ENCODE measurements around the gene RPA3.

The RPA3 gene

GRCh38 chr7:7650682-7651206 is 67.7 kb downstream of the RPA3 start:
- Histone ChIP-seq H3K36me3 (no peaks in the 10 kb centered on the region), H3K4me3 (ENCODE audit: low read depth, low read length) (no peak overlapping the region), H3K27ac (no peak overlapping the region), H3K9me3 (ENCODE audit: severe bottlenecking) (no peaks in the 10 kb centered on the region), H3K27me3 (ENCODE audit: insufficient read depth, low read depth, severe bottlenecking) (no peaks in the 10 kb centered on the region)
- TF ChIP-seq CTCF (IDR thresholded peaks at IDR 0.05; ENCODE audit: low read depth, low read length), result no peak
- DNase-seq, result no peak

- no peaks in the 10 kb centered on the region for H3K9me3 ChIP-seq (ENCODE audit: severe bottlenecking)
- no peaks in the 10 kb centered on the region for H3K36me3 ChIP-seq
- DNase-seq, result no peak
- no peak for TF ChIP-seq CTCF (IDR thresholded peaks at IDR 0.05; ENCODE audit: low read depth, low read length)
- no peaks in the 10 kb centered on the region for H3K27me3 ChIP-seq (ENCODE audit: insufficient read depth, low read depth, severe bottlenecking)
- H3K4me3 ChIP-seq (ENCODE audit: low read depth, low read length), result no peak overlapping the region
- no peak overlapping the region for H3K27ac ChIP-seq
Measured at GRCh38 chr7:7647495-7648036, 70.8 kb downstream of the RPA3 start.

GRCh38 chr7:7642081-7642480 is 76.3 kb downstream of the RPA3 start:
- H3K27ac ChIP-seq, result no peak overlapping the region
- no peak for DNase-seq
- H3K4me3 ChIP-seq (ENCODE audit: low read depth, low read length), result no peak overlapping the region
- no peaks in the 10 kb centered on the region for H3K9me3 ChIP-seq (ENCODE audit: severe bottlenecking)
- no peak for TF ChIP-seq CTCF (IDR thresholded peaks at IDR 0.05; ENCODE audit: low read depth, low read length)
- peaks cover 12% of the 10 kb centered on the region for H3K36me3 ChIP-seq
- no peaks in the 10 kb centered on the region for H3K27me3 ChIP-seq (ENCODE audit: insufficient read depth, low read depth, severe bottlenecking)

GRCh38 chr7:7641129-7641663 is 77.2 kb downstream of the RPA3 start:
- Histone ChIP-seq H3K4me3 (ENCODE audit: low read depth, low read length) (peak overlapping the region; percentile 94), H3K27ac (peak overlapping the region; percentile 85), H3K27me3 (ENCODE audit: insufficient read depth, low read depth, severe bottlenecking) (no peaks in the 10 kb centered on the region), H3K9me3 (ENCODE audit: severe bottlenecking) (no peaks in the 10 kb centered on the region), H3K36me3 (peaks cover 20% of the 10 kb centered on the region)
- DNase-seq, result peak; percentile 17
- TF ChIP-seq CTCF (IDR thresholded peaks at IDR 0.05; ENCODE audit: low read depth, low read length), result no peak

- Histone ChIP-seq H3K27ac (peak within 1 kb of the TSS; percentile 88), H3K27me3 (ENCODE audit: insufficient read depth, low read depth, severe bottlenecking) (no peaks in the 10 kb centered on the region), H3K36me3 (peaks cover 25% of the 10 kb centered on the region), H3K4me3 (ENCODE audit: low read depth, low read length) (peak within 1 kb of the TSS; percentile 94), H3K9me3 (ENCODE audit: severe bottlenecking) (no peaks in the 10 kb centered on the region)
- TF ChIP-seq CTCF (IDR thresholded peaks at IDR 0.05; ENCODE audit: low read depth, low read length), result no peak
- peak; percentile 99 for DNase-seq
Measured at GRCh38 chr7:7640221-7641128, 77.9 kb downstream of the RPA3 start, which contains the start of gene UMAD1. UMAD1 (plus strand) TSS chr7:7640752; CDS start chr7:7673372, 32,620 bp downstream.
